ENCODE measurements around the gene DNMT3A.

DNA sequence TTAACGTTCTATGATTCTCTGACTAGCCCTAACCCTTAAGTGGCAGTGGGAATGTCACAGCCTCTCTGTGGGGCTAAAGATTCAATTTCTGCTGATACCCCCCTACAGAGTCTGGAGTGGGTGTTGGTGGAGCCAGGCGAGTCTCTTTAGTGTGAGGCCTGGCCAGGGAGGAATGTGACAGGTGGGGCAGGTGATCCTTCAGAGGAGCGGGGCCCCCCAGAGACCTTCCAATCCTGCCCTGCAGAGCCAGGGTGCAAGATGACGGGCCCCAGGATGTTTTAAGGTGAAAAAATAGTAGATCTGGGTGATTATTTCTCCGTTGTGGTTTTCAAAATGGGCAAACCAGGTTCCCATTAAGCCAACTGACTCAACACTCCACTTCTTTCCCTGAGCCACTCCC, 28.2 kb upstream of the DNMT3A start:
- TF ChIP-seq, protein P1, sequence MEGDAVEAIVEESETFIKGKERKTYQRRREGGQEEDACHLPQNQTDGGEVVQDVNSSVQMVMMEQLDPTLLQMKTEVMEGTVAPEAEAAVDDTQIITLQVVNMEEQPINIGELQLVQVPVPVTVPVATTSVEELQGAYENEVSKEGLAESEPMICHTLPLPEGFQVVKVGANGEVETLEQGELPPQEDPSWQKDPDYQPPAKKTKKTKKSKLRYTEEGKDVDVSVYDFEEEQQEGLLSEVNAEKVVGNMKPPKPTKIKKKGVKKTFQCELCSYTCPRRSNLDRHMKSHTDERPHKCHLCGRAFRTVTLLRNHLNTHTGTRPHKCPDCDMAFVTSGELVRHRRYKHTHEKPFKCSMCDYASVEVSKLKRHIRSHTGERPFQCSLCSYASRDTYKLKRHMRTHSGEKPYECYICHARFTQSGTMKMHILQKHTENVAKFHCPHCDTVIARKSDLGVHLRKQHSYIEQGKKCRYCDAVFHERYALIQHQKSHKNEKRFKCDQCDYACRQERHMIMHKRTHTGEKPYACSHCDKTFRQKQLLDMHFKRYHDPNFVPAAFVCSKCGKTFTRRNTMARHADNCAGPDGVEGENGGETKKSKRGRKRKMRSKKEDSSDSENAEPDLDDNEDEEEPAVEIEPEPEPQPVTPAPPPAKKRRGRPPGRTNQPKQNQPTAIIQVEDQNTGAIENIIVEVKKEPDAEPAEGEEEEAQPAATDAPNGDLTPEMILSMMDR (IDR thresholded peaks at IDR 0.05; ENCODE audit: extremely low read depth in 1 of 2, insufficient read depth in 1 of 2, low read depth in 1 of 2, low read length in 2 of 2) = no peak
- TF ChIP-seq EZH2 (IDR thresholded peaks at IDR 0.05; ENCODE audit: borderline replicate concordance, low read depth, low read length, severe bottlenecking) (no peak), POLR2A (IDR thresholded peaks at IDR 0.05; ENCODE audit: low read depth, low read length) (no peak), JUN (IDR thresholded peaks at IDR 0.05; ENCODE audit: borderline replicate concordance, insufficient read depth, insufficient read length, low read depth) (no peak), POLR2AphosphoS5 (IDR thresholded peaks at IDR 0.05; ENCODE audit: insufficient read depth, low read depth, low read length) (no peak), FOS (IDR thresholded peaks at IDR 0.05; ENCODE audit: borderline replicate concordance, insufficient read depth, low read length) (no peak), MYC (IDR thresholded peaks at IDR 0.05; ENCODE audit: low read depth, low read length) (no peak), GATA2 (IDR thresholded peaks at IDR 0.05; ENCODE audit: insufficient read depth, insufficient read length, low read depth, low read length) (no peak)
- TF ChIP-seq, protein P2, sequence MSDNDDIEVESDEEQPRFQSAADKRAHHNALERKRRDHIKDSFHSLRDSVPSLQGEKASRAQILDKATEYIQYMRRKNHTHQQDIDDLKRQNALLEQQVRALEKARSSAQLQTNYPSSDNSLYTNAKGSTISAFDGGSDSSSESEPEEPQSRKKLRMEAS (IDR thresholded peaks at IDR 0.05; ENCODE audit: insufficient read depth, insufficient read length) = no peak
